Gastroesophageal sphincter (tissue), 4 donors: Measurements from ENCODE around the gene IL1RAP. TPM values are rescaled to one million over a fixed set of nuclear protein-coding genes. Genes with fewer than 3 reads are reported as not detected.

Experiments used
- ATAC-seq: fragments of 150-250 bp; one replicate; pipeline ENCODE4 v1.9.1; 2016; ENCODE audit warnings: mild to moderate bottlenecking, moderate library complexity
- H3K27ac ChIP-seq, 4 donors: fragments of 200-600 bp; sonication (generic) in 3 of 4; 1 replicate in 3 of 4; 2 replicates in 1 of 4; pipeline ENCODE4 v1.5.1; 2016 to 2019
- H3K27me3 ChIP-seq: fragments of 200-600 bp; sonication (generic); one replicate; pipeline ENCODE4 v1.5.1; 2019
- H3K36me3 ChIP-seq, 2 donors: fragments of 200-600 bp; sonication (generic); one replicate each; pipeline ENCODE4 v1.5.1; 2019; ENCODE audit warnings: control low read depth in 1 of 2
- H3K4me1 ChIP-seq, 3 donors: fragments of 200-600 bp; sonication (generic); 1 replicate in 2 of 3; 2 replicates in 1 of 3; pipeline ENCODE4 v1.5.1; 2016 to 2019; ENCODE audit warnings: control low read depth in 2 of 3
- H3K4me3 ChIP-seq, 2 donors: fragments of 200-600 bp; sonication (generic); one replicate each; pipeline ENCODE4 v1.5.1; 2019; ENCODE audit warnings: mild to moderate bottlenecking in 1 of 2, moderate library complexity in 1 of 2
- H3K9me3 ChIP-seq, 3 donors: fragments of 200-600 bp; sonication (generic); one replicate each; pipeline ENCODE4 v1.5.1; 2017 to 2019; ENCODE audit warnings: control low read depth in 2 of 3
- EP300 ChIP-seq: sonication (generic); formaldehyde crosslinking; IDR thresholded peaks from one replicate; pipeline ENCODE4 v1.6.1; 2017; ENCODE audit warnings: antibody characterized with exemption, mild to moderate bottlenecking
- POLR2A ChIP-seq, 2 donors: fragments of 450-650 bp; IDR thresholded peaks; one replicate each; pipeline ENCODE4 v1.6.1; 2017; ENCODE audit warnings: antibody characterized with exemption in 2 of 2, mild to moderate bottlenecking in 2 of 2, moderate library complexity in 1 of 2
- POLR2AphosphoS5 ChIP-seq: sonication (generic); formaldehyde crosslinking; IDR thresholded peaks from one replicate; pipeline ENCODE4 v1.6.1; 2017; ENCODE audit warnings: antibody characterized with exemption
- WGBS, 2 donors: methylation state at CpG; one replicate each; pipeline ENCODE4 v1.1.5; 2018; ENCODE audit warnings: low coverage in 1 of 2; 5-methylcytosine and 5-hydroxymethylcytosine counted together
- total RNA-seq, 4 donors: library from RNA; depleted of rRNA; stranded (reverse); fragments of >200 nt; gene quantifications; one replicate each; pipeline ENCODE4 v1.1.0, GENCODE V29; 2016
- TF ChIP-seq, protein P1 (sequence below), 4 experiments: fragments of 200-600 bp in 2 of 4; fragments of 450-650 bp in 2 of 4; sonication (generic) in 1 of 4; IDR thresholded peaks; one replicate each; pipeline ENCODE4 v1.5.1; 2017 to 2019; ENCODE audit warnings: antibody characterized with exemption in 4 of 4, mild to moderate bottlenecking in 2 of 4, moderate library complexity in 2 of 4

IL1RAP gene
- total RNA-seq, 4 donors from 2014 or later, result 3.2 to 11.0 (median 5.0) TPM

DNA sequence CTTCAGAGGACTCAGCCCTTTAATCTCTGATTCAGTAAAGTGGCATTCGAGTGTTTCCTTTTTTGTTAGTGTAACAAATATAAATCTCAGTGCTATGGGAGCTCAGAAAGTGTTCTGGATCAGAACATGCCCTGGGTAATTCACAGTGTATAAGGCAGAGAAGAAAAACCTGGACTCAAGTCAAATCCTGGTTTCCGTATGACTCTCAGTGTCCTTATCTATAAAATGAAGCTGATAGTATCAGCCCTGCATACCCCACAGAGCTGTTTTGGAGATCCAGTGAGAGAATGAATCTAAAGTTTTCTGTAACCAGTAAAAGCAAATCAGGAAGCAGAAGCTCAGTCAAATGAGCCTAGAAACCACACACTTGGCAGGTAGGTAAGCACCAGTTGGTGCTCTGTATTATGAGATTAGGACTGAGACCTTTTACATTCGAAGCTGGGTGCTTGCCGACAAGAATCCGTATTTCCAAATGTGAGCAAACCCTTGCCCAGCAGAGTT lies 67.2 kb downstream of the IL1RAP start:
- no peaks in the 10 kb centered on the region for H3K27me3 ChIP-seq
- WGBS, 2 donors, result 44 to 58% methylated on average over 2 to 5 of the region's 5 CpGs
- no peak for TF ChIP-seq POLR2AphosphoS5
- TF ChIP-seq POLR2A (IDR thresholded peaks at IDR 0.05), result no peak
- TF ChIP-seq, protein P1, sequence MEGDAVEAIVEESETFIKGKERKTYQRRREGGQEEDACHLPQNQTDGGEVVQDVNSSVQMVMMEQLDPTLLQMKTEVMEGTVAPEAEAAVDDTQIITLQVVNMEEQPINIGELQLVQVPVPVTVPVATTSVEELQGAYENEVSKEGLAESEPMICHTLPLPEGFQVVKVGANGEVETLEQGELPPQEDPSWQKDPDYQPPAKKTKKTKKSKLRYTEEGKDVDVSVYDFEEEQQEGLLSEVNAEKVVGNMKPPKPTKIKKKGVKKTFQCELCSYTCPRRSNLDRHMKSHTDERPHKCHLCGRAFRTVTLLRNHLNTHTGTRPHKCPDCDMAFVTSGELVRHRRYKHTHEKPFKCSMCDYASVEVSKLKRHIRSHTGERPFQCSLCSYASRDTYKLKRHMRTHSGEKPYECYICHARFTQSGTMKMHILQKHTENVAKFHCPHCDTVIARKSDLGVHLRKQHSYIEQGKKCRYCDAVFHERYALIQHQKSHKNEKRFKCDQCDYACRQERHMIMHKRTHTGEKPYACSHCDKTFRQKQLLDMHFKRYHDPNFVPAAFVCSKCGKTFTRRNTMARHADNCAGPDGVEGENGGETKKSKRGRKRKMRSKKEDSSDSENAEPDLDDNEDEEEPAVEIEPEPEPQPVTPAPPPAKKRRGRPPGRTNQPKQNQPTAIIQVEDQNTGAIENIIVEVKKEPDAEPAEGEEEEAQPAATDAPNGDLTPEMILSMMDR (IDR thresholded peaks at IDR 0.05), result no peak
- TF ChIP-seq EP300, result no peak
- H3K36me3 ChIP-seq, result no peaks in the 10 kb centered on the region
- H3K4me3 ChIP-seq, result no peak overlapping the region
- no peak for ATAC-seq
- H3K9me3 ChIP-seq, result no peaks in the 10 kb centered on the region
- H3K4me1 ChIP-seq, result peaks cover 0 to 2% (median 0%) of the 10 kb centered on the region in 3 donors
- H3K27ac ChIP-seq, result no peak overlapping the region

DNA sequence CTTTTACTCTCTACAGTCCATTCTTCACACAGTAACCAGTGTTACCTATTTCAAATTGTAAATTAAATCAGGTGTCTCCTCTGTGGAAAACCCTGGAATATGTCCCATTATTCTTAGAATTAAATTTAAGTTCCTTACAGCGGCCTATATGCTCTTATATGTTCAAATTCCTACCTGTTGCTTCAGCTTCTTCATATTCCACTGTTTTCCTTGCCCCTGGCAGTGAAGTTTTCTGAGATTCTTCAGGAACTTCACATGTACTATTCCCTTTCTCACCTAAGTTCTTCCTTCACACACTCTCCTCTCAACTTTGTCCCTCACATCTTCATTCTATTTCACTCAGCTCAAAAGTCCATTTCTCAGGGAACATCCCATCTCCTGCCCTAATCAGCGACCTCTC lies 68.8 kb downstream of the IL1RAP start:
- TF ChIP-seq, protein P1 (IDR thresholded peaks at IDR 0.05), result no peak
- TF ChIP-seq POLR2A (IDR thresholded peaks at IDR 0.05) (no peak), POLR2AphosphoS5 (no peak), EP300 (no peak)
- Histone ChIP-seq H3K27ac (no peak overlapping the region), H3K4me3 (no peak overlapping the region), H3K36me3 (no peaks in the 10 kb centered on the region), H3K9me3 (no peaks in the 10 kb centered on the region), H3K27me3 (no peaks in the 10 kb centered on the region), H3K4me1 (peaks cover 0 to 5% (median 0%) of the 10 kb centered on the region in 3 donors)
- ATAC-seq, result no peak
- WGBS, 2 donors, result 84 to 96% methylated on average over 2 of the region's 2 CpGs

DNA sequence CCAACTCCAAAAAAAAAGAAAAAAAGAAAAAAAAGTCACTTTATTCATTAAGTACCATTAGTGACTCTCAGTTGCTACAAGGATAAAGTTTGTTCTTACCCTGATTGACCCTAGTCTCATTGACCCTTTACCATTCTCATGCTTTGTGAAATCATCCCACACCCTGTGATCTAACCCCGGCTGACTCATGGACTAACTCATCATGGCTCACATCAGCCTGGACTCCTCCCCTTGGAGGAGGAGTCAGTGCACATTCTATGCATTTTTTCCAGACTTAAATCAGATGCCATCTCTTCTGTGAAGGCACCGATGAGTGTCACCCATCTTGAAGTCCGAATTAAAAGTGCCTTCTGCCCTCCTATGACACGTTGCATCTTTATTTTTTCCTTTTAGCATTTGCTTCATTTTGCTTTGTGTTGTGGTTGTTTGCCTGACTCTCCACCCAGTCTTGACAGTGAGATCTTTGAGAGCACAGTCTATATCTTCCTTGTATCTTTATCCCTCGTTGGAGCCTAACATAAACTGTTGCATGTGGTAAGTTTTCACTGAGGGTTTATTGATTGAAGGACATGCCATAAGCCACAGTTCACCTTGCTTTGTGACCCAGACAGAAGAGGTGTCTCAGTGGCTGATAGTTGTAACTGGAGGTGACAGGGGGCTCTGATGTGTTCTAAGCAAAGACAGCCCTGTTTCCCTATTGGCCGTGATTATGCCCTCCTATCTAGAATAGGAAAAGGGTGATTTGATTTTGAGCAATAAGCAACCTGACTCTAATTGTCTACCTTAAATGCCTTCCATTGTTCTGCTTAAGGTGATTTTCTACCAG lies 72.1 kb downstream of the IL1RAP start:
- H3K27ac ChIP-seq, result no peak overlapping the region
- H3K36me3 ChIP-seq, result no peaks in the 10 kb centered on the region
- WGBS, 2 donors, result 64 to 76% methylated on average over 5 of the region's 6 CpGs
- H3K4me3 ChIP-seq, result no peak overlapping the region
- H3K4me1 ChIP-seq, result peaks cover 0 to 5% (median 0%) of the 10 kb centered on the region in 3 donors
- TF ChIP-seq POLR2AphosphoS5, result peak; percentile 21
- TF ChIP-seq, protein P1 (IDR thresholded peaks at IDR 0.05), result no peak
- no peak for TF ChIP-seq POLR2A (IDR thresholded peaks at IDR 0.05)
- ATAC-seq, result peak; percentile 58
- H3K9me3 ChIP-seq, result no peaks in the 10 kb centered on the region
- no peaks in the 10 kb centered on the region for H3K27me3 ChIP-seq

DNA sequence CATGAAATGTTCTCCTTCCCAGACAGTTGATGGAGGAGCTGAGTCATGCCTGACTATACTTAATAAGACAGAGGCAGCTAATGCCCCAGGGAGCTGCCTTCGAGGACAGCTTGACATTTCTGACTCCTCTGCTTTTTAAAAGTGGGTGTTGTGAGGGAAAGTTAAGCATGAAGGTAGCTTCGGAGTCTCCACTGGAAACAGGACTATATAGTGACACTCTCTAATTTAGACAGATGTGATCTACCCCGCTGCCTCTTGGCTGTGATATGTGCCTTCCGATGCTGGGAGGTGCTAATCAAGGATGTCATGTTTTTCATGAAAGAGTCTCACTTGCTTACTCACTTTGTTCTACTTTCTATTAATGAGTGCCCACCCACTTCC lies 72.7 kb downstream of the IL1RAP start:
- 60 to 76% methylated on average over 2 to 4 of the region's 4 CpGs for WGBS, 2 donors
- TF ChIP-seq, protein P1 (IDR thresholded peaks at IDR 0.05), result no peak
- peaks cover 0 to 5% (median 0%) of the 10 kb centered on the region in 3 donors for H3K4me1 ChIP-seq
- no peaks in the 10 kb centered on the region for H3K9me3 ChIP-seq
- ATAC-seq, result no peak
- H3K27ac ChIP-seq, result no peak overlapping the region
- no peaks in the 10 kb centered on the region for H3K36me3 ChIP-seq
- no peak overlapping the region for H3K4me3 ChIP-seq
- H3K27me3 ChIP-seq, result no peaks in the 10 kb centered on the region

DNA sequence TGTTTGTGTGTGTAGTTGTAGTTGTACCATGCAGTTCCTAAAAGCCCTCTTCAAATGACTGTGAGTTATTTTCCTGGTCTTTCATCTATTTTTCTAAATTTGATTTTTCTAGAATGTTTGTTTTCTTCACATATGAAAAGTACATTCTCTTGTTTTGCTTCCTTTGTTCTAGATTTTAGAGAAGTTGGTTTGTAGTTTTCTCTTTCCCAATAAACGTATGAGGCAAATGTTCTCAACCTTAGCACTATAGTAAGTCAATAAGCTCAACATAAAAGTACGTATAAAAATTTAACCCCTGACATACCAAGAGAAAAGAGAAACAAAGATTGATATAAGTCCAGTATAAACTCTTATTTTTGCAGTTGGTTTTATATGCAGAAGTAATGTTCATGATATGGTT lies 74.7 kb downstream of the IL1RAP start:
- H3K36me3 ChIP-seq, result no peaks in the 10 kb centered on the region
- ATAC-seq, result no peak
- H3K4me3 ChIP-seq, result no peak overlapping the region
- 58% methylated on average over 2 of the region's 2 CpGs; no CpG with 5 or more reads in 1 of the 2 donors for WGBS, 2 donors
- H3K4me1 ChIP-seq, result peaks cover 0 to 5% (median 0%) of the 10 kb centered on the region in 3 donors
- H3K27me3 ChIP-seq, result no peaks in the 10 kb centered on the region
- no peaks in the 10 kb centered on the region for H3K9me3 ChIP-seq
- no peak overlapping the region for H3K27ac ChIP-seq
- TF ChIP-seq, protein P1 (IDR thresholded peaks at IDR 0.05), result no peak
- TF ChIP-seq POLR2AphosphoS5 (no peak), EP300 (no peak)
